ENCODE data around the gene PAX2.

The PAX2 gene

GRCh38 chr10:100825325-100825875, 80.0 kb downstream of the PAX2 start:
- DNase-seq = no peak

DNA sequence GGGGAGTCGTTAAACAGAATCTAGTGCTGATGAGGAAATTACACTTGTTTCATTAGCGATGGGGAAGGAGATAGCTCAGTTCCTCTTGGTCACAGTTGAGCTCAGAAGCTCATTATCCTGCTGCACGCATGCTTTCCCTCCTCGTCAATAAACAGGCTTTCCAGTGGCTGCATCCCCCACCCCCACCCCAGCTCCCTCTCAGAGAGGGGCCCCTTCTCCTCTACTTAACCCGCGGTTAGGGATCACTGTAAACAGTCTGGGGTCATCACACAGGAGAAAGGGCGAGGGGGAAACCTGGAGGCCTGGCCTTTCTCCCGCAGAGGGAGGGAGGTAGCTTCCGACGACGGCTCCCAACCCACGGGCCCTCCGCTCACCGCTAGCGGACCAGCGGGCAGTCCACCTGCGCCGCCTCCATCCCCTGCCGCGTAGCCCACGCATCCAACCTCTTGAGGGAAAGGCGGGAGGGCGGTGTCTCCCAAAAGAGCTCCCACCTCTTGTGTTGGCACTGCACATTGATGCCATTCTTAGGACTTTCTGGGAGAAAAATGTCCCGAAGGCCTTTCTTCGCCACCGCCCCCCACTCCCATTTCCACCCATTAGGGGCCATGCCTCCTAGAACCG, 80.8 kb downstream of the PAX2 start:
- no peak for DNase-seq

DNA sequence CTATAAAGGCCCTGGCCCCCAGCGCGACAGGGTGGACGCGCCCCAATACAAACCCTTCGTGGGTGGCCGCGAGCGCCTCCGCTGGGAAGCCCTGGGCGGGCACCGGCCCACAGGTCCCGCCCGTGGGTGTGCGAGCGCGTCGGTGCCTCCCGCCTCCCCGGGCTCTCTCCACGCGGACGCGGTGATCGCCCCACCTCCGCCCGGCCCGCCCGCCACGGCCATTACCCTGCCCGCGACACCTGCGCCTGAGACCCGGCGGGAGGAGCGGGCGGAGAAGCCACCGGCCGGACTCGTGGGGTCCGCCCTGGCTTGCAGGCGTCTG, 81.2 kb downstream of the PAX2 start:
- DNase-seq = no peak

DNA sequence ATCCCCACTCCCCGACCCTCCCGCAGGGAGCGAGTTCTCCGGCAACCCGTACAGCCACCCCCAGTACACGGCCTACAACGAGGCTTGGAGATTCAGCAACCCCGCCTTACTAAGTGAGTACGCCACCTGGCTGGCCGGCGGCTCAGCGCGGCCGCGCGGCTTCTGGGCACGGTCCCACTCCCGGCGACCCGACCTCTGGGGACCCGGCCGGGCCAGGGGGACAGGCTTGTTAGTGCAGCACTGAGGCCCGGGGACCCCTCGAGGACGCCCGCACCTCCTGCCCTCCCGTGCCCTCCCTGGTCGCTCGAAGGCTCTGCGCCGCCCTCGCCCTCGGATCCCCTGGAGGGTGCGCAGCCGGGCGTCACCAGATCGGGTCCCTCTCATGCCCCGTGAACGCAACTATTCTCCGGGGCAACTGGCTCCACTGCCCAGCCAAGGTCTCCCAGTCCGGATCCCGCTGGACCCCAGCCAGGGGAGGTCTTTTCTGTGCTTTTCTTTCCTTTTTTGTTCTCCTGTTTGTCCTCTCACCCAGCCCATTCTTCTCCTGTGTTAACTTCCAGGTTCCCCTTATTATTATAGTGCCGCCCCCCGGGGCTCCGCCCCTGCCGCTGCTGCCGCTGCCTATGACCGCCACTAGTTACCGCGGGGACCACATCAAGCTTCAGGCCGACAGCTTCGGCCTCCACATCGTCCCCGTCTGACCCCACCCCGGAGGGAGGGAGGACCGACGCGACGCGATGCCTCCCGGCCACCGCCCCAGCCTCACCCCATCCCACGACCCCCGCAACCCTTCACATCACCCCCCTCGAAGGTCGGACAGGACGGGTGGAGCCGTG, 81.8 kb downstream of the PAX2 start:
- DNase-seq = no peak

- no peak for DNase-seq
These were observed 82.7 kb downstream of the PAX2 start for GRCh38 chr10:100827819-100828737.

- DNase-seq = no peak
These were observed 83.3 kb downstream of the PAX2 start for GRCh38 chr10:100828738-100829096.

GRCh38 chr10:100829097-100829870, 83.9 kb downstream of the PAX2 start:
- DNase-seq = no peak

GRCh38 chr10:100829933-100830727, 84.7 kb downstream of the PAX2 start:
- DNase-seq = no peak

DNA sequence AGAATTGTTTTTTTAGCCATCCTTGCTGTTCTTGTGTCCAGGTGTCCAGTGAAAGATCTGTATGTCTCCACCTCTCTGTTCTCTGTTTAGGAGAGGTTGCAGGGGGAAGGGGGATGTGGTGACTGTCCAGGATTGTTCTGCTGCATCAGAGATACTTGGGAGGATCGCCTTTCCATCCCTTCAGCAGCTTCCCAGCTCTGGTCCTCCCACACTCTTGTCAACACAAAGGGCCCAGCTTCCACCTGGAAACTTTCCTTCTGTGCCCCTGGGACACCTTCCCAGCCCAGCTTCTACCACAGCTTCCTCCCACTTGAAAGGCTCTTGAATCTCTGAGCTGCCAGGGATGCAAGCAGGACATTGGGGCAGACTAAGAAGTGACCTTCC, 85.3 kb downstream of the PAX2 start:
- no peak for DNase-seq

DNA sequence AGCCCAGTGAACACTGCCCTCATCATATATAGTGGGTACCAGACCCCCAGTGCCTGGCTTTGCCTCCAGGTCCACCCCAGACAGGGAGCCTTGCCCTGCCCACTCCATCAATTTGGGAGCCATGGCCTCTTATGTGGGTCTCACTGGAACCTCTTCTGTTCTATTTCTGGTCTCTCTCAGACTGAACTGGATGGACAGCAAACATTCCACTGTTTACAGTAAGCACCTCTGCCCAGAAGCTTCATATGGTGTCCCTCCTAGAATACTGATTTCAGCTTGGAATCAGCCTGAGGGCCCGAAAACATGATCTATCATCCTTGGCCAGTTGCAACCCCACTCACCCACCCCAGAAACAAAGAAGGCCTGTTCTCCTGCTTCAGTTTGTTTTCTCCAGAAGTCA, 86.4 kb downstream of the PAX2 start:
- DNase-seq = no peak

- no peak for DNase-seq
These were observed 90.4 kb downstream of the PAX2 start for GRCh38 chr10:100835810-100836209.

GRCh38 chr10:100836891-100837290, 91.5 kb downstream of the PAX2 start:
- DNase-seq = no peak

DNA sequence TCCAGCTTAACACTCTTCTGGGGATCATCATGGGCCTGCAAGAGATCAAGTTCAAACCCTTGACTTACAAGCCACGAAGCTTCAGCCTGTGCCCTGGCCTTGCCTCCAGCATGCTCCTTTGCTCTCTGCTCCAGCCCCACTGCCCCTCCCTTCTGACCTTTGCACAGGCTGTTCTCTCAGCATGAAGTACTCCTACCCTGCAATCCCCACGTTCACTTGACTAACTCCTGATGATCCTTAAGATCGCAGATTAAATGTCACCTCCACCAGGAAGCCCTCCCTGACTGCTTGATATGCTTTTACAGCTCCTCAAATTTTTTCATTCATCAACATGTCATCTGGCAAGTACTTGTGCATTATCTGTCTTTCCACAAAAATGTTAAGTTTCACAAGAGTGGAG, 91.9 kb downstream of the PAX2 start:
- DNase-seq = no peak

- no peak for DNase-seq
These were observed 93.6 kb downstream of the PAX2 start for GRCh38 chr10:100838986-100839385.

DNA sequence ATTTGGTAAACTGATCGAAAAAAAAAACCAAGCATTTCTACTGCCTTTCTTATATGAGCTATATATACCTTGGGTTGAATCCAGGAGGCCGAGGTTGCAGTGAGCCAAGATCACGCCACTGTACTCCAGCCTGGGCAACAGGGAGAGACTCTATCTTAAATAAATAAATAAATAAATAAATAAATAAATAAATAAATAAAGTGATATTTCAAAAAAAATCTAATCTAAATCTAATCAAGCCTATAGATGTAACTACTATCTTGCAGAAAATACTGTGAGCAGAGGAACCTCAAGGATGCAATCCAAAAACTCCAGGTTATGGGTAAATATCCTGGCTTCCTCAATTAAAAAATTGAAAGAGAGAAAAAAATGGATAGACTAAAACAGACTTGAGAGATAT, 96.1 kb downstream of the PAX2 start:
- no peak for DNase-seq

- DNase-seq = no peak
These were observed 102.1 kb downstream of the PAX2 start for GRCh38 chr10:100847440-100847839.

- DNase-seq = no peak
These were observed 103.4 kb downstream of the PAX2 start for GRCh38 chr10:100848770-100849169.

- DNase-seq = no peak
These were observed 112.9 kb downstream of the PAX2 start for GRCh38 chr10:100858261-100858660.

DNA sequence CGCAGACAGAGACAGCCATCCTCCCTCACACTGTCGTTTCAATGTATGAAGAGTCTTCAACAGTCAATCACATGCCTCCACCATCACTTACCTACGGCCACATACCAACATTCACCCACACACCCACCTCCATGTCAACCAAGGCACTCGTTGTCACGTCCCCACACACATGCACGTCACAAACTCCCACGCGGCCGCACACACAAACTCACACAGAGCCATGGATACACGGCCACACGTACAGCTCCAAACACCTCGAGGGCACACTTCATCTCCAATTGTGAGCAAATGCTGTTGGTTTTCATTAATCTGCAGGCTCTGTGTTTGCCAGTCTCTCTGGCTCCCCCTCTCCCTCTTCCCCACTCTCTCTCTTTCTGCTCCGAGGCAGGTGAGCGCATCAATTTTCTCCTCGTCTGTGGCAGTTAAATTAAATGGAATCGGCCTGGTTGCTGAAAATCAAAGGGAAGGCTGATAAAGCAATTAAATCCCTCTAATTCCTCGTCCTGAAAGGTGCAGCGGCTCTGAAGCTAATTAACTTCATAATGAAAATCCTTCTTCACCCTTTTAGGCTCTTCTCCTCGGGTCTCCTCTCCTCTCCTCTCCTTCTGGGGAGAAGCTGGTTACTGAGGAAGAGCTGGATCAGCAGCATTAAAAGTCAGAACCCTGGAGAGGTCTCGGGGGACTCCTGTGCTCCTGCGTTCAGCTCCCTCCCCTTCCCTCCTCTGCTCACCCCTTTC, 113.5 kb downstream of the PAX2 start:
- DNase-seq = no peak

DNA sequence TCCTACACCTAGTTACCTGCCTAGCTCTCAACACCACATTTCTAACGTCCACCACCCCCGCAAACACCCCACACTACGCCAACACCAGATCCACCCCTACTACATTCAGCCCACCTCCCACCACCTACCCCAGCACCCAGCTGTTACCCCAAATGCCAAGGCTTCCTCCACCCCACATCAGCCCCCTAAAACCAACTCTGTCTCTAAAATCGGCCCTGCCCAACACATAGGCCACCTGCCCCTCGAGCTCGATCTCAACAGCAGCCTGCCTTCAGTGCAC, 114.0 kb downstream of the PAX2 start:
- DNase-seq = no peak

GRCh38 chr10:100863433-100863832, 118.1 kb downstream of the PAX2 start:
- DNase-seq = no peak
